Type B pancreatic cell (in vitro differentiated cells): ENCODE results near the gene ARNT2. TPM values are rescaled to one million over a fixed set of nuclear protein-coding genes. Genes with fewer than 3 reads are reported as not detected.
A peak's percentile ranks its signal among the peaks of the same experiment; 100 is the strongest.

Source experiments
- DNase-seq: peaks from one replicate; pipeline ENCODE4 v3.0.0; 2021; ENCODE audit warnings: mixed read lengths; ENCODE audit not compliant: unreplicated experiment; ENCODE audit errors: extremely low spot score
- H3K27ac Mint-ChIP-seq: 2 replicates; pipeline ENCODE4 v1.8.0; 2021; ENCODE audit warnings: mild to moderate bottlenecking, mixed read lengths
- H3K27me3 Mint-ChIP-seq: 2 replicates; pipeline ENCODE4 v1.8.0; 2021; ENCODE audit warnings: mixed read lengths
- H3K36me3 Mint-ChIP-seq: 2 replicates; pipeline ENCODE4 v1.8.0; 2021; ENCODE audit warnings: mixed read lengths
- H3K4me1 Mint-ChIP-seq: one replicate; pipeline ENCODE4 v1.8.0; 2021; ENCODE audit warnings: mixed read lengths; ENCODE audit not compliant: unreplicated experiment
- H3K4me3 Mint-ChIP-seq: 2 replicates; pipeline ENCODE4 v1.8.0; 2021; ENCODE audit warnings: mild to moderate bottlenecking, mixed read lengths
- H3K9me3 Mint-ChIP-seq: 2 replicates; pipeline ENCODE4 v1.8.0; 2021; ENCODE audit warnings: mixed read lengths
- CTCF ChIP-seq: fragments of 200-600 bp; sonication (generic); conservative IDR thresholded peaks from 2 replicates; pipeline ENCODE4 v1.5.0; 2021; ENCODE audit warnings: antibody characterized with exemption, mild to moderate bottlenecking
- total RNA-seq: library from RNA; stranded (reverse); gene quantifications from 2 replicates; pipeline ENCODE4 v1.2.1, GENCODE V29; 2021; ENCODE audit warnings: low replicate concordance

ARNT2 gene
- total RNA-seq, 1 donor from 2014 or later: 22.4 TPM

GRCh38 chr15:80559761-80560160 is 155.6 kb downstream of the ARNT2 start:
- TF ChIP-seq CTCF: no peak
- H3K4me1 Mint-ChIP-seq: peaks cover 13% of the 10 kb centered on the region
- peaks cover 29% of the 10 kb centered on the region for H3K36me3 Mint-ChIP-seq
- DNase-seq: no peak
- no peaks in the 10 kb centered on the region for H3K9me3 Mint-ChIP-seq
- no peak overlapping the region for H3K4me3 Mint-ChIP-seq
- H3K27me3 Mint-ChIP-seq: no peaks in the 10 kb centered on the region
- peak overlapping the region; percentile 75 for H3K27ac Mint-ChIP-seq

DNA sequence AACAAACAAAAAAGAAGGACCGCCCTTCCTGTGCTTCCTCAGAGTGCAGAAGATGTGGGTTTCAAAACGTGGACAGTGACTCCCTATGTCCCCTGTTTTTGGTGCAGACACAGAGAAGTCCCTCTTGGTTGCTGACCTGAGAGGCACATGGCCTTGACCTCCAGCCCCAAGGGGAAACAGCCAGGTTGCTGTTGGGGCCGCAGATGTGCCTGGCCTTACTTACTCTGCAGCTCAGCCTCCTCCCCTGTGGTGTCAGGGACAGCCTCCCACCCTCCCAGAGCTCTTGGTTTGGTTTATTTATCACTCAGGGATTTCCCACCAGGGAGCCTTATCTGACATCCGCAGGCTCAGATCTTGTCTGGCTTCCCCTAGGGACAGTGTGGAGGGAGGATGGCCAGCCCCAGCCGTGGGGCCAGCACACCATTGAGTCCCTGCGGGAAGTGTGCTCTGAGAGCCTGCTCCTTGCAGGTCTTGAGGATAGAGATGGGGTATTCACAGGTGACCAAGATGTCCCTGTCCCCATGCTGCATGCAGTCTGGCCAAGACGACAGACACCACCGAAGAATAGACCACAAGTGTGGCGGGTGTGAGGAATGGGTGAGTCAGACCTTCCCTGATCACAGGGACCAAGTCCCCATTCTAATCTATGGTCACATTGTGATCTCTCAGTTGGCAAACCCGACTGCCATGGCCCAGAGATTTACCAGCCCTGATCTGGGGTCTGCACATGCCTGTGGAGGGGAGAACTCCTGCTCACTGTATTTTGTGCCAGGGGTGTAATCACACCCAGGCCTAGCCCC is 156.6 kb downstream of the ARNT2 start:
- no peak for DNase-seq
- Mint-ChIP-seq H3K4me3 (no peak overlapping the region), H3K9me3 (no peaks in the 10 kb centered on the region), H3K27me3 (no peaks in the 10 kb centered on the region), H3K36me3 (peaks cover 22% of the 10 kb centered on the region), H3K27ac (no peak overlapping the region), H3K4me1 (peaks cover 13% of the 10 kb centered on the region)
- no peak for TF ChIP-seq CTCF

- Mint-ChIP-seq H3K9me3 (no peaks in the 10 kb centered on the region), H3K27me3 (no peaks in the 10 kb centered on the region)
These were observed 157.3 kb downstream of the ARNT2 start for GRCh38 chr15:80561500-80561899.

GRCh38 chr15:80562033-80562432 is 157.9 kb downstream of the ARNT2 start:
- H3K4me1 Mint-ChIP-seq: peaks cover 13% of the 10 kb centered on the region
- TF ChIP-seq CTCF: no peak
- no peaks in the 10 kb centered on the region for H3K27me3 Mint-ChIP-seq
- no peaks in the 10 kb centered on the region for H3K9me3 Mint-ChIP-seq
- no peak for DNase-seq
- peaks cover 21% of the 10 kb centered on the region for H3K36me3 Mint-ChIP-seq
- no peak overlapping the region for H3K27ac Mint-ChIP-seq
- no peak overlapping the region for H3K4me3 Mint-ChIP-seq

More at GRCh38 chr15:80561500-80561899, 157.3 kb downstream of the ARNT2 start:
- DNase-seq: no peak
- no peak for TF ChIP-seq CTCF
- no peak overlapping the region for H3K27ac Mint-ChIP-seq
- no peak overlapping the region for H3K4me3 Mint-ChIP-seq
- H3K36me3 Mint-ChIP-seq: peaks cover 22% of the 10 kb centered on the region
- peaks cover 13% of the 10 kb centered on the region for H3K4me1 Mint-ChIP-seq

DNA sequence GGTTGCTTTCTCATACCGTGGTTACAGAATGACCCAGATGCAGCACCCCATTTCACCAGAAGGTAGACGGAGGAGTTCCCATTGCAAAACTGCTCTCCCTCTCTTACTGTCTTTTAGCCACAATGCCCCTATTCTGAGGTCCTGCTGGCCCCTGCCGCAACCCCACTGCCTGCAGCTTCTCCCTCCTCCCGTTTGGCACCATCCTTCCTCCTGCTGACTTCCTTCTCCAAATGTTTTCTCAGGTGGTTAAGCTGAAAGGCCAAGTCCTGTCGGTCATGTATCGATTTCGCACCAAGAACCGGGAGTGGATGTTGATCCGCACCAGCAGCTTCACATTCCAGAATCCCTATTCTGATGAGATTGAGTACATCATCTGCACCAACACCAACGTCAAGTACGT is 158.7 kb downstream of the ARNT2 start:
- H3K9me3 Mint-ChIP-seq: no peaks in the 10 kb centered on the region
- H3K4me3 Mint-ChIP-seq: no peak overlapping the region
- H3K27ac Mint-ChIP-seq: no peak overlapping the region
- peaks cover 13% of the 10 kb centered on the region for H3K36me3 Mint-ChIP-seq
- no peaks in the 10 kb centered on the region for H3K27me3 Mint-ChIP-seq
- DNase-seq: no peak
- no peak for TF ChIP-seq CTCF
- H3K4me1 Mint-ChIP-seq: peaks cover 14% of the 10 kb centered on the region
